HG02970 (cell line): Measurements from ENCODE around the gene KCNQ4.

ENCODE experiments used
- ATAC-seq: cut with Tn5 transposase; IDR thresholded peaks from one replicate; pipeline ENCODE4 v1.9.1; 2021; ENCODE audit warnings: mild to moderate bottlenecking, moderate library complexity, moderate number of reproducible peaks; ENCODE audit not compliant: unreplicated experiment, low FRiP score

The KCNQ4 gene

GRCh38 chr1:40856116-40856515, 72.5 kb downstream of the KCNQ4 start:
- ATAC-seq = no peak

- no peak for ATAC-seq
These were observed 73.2 kb downstream of the KCNQ4 start for GRCh38 chr1:40856656-40857302.

DNA sequence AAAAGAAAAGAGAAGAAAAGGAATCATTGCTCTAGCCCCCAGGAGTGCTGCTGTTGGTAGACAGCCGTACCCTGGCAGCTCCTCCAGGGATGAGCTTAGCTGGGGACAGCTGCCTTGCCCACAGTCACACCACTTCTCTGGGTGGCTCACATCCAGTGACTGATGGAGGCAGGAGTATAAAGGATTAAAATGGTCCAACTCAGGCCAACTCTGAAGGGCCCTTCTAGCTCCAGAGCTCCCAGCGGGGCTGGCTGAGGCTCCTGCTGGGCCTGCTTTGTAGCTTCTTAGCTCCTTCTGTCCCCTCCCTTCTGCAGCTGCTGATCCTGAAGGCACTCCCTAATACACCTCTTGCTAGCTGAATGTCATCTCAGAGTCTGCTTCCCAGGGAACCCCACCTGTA, 74.2 kb downstream of the KCNQ4 start:
- no peak for ATAC-seq

- no peak for ATAC-seq
These were observed 75.3 kb downstream of the KCNQ4 start for GRCh38 chr1:40858856-40859416.

GRCh38 chr1:40860706-40861223, 77.2 kb downstream of the KCNQ4 start:
- no peak for ATAC-seq

DNA sequence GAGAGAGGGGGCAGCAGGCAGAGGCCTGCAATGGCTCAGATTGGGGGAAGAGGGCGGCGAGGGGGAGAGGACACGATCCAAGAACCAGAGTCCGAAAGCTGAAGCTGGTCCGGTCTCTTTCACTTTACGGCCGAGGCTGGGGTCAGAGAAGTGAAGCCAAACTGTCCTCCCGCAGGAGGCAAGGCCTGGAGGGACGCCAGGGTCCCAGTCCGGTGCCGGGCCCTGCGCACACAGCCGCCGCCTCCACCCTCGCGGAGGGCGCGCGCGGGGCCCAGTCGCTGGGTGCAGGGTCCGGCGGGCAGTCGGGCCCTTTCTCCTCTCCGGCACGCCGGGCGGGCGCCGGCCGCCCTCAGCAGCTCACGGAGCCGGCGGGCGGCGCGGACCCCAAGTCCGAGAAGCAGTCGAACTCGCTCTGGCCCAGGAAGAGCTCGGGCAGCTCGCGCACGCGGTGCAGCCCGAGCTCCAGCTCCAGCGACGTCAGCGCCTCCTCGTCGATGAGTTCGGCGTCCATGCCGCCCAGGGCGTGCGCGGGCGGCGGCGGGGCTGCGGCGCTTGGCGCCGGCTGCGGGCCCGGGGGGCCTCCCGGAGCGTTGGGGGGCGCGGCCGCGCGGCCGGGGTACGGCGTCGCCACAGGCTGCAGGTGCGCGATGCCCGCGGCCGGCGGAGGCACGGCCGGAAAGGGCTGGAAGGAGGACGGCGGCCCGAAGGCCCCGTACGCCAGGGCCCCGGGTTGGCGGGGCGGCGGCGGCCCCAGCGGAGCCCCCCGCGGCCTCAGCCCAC, 77.8 kb downstream of the KCNQ4 start:
- ATAC-seq = no peak

DNA sequence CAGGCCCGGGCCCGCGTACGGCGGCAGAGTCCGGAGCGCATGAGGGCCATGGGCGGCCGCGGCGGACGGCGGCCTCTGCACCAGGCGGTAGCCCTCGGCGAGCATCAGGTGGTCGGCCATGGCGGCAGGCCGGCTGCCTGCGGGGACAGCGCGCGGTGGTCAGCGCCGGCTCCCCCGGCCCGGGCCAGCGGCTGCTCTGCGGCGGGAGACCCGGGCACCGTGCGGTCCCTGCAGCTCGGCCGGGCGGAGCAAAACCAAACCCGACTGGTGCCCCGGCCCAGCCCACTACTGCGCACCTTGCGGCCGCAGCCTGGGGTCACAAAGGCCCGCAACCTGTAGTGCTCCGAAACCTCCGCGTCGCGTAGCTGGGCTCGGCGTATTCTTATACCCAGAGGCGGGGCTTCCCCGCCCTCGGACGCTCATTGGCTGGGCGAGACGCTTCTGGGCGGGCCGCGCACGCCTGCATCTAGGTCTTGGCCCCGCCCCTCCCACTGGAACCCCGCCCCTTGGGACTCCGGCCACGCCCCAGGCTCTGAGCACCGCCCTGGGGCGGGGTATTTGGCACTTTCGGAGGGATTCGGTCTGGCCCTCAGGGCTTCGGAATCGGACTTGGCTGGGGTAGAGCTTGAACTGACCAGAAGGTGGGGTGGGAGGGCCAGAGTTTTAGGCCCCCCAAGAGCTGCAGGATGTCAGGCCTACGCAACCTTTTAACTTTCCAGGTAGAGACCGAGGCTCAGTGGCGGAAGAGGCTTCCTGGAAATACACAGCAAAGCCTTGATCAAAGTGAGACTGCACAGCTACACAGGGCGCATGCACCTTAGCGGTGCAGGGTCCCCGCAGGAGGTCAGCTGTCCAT, 78.6 kb downstream of the KCNQ4 start, which contains the start of gene CITED4:
CITED4 (minus strand) TSS at position 356 of the 856 bp plus-strand sequence; CDS start at position 120, 236 bp downstream.
- peak; percentile 83 for ATAC-seq

GRCh38 chr1:40868051-40868723, 84.6 kb downstream of the KCNQ4 start:
- no peak for ATAC-seq

- no peak for ATAC-seq
These were observed 86.6 kb downstream of the KCNQ4 start for GRCh38 chr1:40870135-40870728.

DNA sequence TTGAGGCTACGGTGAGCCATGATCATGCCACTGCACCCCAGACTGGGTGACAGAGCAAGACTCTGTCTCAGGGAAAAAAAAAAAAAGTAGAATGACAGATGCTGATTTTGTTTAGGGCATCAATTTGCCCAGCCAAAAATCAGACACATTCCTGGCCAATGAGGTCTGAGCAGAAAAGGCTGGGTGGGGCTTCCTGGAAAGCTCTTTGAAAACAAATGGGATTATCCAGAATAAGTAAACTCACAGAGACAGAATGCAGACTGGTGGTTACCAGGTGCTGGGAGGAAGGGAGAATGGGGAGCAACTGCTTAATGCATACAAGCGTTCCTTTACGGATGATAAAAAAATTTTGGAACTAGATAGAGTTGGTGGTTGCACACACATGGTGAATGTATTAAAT, 88.7 kb downstream of the KCNQ4 start:
- ATAC-seq = no peak

DNA sequence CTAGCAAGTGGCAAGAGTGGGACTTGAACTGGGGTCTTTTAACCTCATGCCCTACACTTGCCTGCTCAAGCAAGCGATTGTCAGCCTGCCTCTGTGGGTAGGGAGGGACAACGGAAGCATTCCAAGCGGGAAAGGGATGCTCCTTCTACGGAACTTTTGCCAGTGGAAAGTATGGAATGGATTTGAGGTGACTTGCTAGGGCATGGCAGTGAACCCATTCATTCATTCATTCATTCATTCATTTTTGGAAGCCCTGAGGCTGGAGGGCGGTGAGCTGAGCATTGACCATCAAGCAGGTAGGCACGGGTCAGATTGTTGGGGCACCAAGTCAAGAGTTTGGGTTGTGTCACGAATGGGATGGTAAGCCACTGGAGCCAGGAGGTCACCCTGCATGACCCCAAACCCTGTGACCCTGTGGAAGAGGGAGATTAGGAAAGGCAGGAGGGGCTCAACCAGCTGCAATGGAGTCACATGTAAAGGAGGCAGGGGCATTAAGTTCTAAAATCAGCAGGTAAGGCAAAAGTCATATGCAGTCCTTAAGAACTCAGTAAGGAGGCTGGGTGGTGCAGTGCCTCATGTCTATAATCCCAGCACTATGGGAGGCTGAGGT, 90.4 kb downstream of the KCNQ4 start:
- ATAC-seq = no peak

- ATAC-seq = no peak
These were observed 92.8 kb downstream of the KCNQ4 start for GRCh38 chr1:40876436-40876761.

GRCh38 chr1:40876891-40877290, 93.3 kb downstream of the KCNQ4 start:
- ATAC-seq = no peak

GRCh38 chr1:40877698-40878097, 94.1 kb downstream of the KCNQ4 start:
- no peak for ATAC-seq

GRCh38 chr1:40878906-40879305, 95.3 kb downstream of the KCNQ4 start:
- ATAC-seq = no peak

DNA sequence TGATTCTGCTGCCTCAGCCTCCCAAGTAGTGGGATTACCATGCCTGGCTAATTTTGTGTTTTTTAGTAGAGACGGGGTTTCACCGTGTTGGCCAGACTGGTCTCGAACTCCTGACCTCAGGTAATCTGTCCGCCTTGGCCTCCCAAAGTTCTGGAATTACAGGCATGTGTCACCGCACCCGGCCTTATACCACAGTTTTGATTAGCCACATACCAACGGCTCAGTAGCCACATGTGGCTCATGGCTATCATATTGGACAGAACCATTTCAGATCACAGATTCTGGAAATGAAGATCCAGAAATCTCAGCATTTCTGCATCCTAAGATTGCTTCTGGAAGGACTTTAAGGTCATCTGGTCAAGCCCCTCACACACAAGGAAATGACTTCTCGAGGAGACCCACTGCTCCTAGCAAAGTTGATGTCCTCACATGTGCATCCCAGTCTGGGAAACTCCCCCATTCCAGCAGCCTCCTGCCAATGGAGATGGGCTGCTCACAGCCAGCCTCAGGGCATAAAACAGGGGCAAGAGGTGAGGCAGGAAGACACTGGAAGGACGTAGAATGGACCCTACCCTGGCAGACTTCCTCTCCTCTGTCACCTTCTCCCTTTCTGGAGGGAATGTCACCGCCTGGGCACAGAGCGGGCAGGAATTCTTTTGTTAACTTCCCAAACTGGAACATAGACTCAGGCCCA, 96.0 kb downstream of the KCNQ4 start:
- ATAC-seq = no peak

GRCh38 chr1:40880813-40881549, 97.4 kb downstream of the KCNQ4 start:
- no peak for ATAC-seq
